ENCODE results near the gene THAP4.

- TF ChIP-seq, protein P1, sequence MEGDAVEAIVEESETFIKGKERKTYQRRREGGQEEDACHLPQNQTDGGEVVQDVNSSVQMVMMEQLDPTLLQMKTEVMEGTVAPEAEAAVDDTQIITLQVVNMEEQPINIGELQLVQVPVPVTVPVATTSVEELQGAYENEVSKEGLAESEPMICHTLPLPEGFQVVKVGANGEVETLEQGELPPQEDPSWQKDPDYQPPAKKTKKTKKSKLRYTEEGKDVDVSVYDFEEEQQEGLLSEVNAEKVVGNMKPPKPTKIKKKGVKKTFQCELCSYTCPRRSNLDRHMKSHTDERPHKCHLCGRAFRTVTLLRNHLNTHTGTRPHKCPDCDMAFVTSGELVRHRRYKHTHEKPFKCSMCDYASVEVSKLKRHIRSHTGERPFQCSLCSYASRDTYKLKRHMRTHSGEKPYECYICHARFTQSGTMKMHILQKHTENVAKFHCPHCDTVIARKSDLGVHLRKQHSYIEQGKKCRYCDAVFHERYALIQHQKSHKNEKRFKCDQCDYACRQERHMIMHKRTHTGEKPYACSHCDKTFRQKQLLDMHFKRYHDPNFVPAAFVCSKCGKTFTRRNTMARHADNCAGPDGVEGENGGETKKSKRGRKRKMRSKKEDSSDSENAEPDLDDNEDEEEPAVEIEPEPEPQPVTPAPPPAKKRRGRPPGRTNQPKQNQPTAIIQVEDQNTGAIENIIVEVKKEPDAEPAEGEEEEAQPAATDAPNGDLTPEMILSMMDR (IDR thresholded peaks at IDR 0.05; ENCODE audit: low read length): no peak
- no peak for TF ChIP-seq EZH2 (optimal IDR thresholded peaks at IDR 0.05; ENCODE audit: low read depth, low read length)
- TF ChIP-seq EZH2phosphoT487 (IDR thresholded peaks at IDR 0.05; ENCODE audit: low read length): no peak
Observed at GRCh38 chr2:241665731-241666440, 28.9 kb upstream of the THAP4 start.

All from MM.1S (cell line).